Measurements from ENCODE around the gene PALD1.

Gene PALD1

DNA sequence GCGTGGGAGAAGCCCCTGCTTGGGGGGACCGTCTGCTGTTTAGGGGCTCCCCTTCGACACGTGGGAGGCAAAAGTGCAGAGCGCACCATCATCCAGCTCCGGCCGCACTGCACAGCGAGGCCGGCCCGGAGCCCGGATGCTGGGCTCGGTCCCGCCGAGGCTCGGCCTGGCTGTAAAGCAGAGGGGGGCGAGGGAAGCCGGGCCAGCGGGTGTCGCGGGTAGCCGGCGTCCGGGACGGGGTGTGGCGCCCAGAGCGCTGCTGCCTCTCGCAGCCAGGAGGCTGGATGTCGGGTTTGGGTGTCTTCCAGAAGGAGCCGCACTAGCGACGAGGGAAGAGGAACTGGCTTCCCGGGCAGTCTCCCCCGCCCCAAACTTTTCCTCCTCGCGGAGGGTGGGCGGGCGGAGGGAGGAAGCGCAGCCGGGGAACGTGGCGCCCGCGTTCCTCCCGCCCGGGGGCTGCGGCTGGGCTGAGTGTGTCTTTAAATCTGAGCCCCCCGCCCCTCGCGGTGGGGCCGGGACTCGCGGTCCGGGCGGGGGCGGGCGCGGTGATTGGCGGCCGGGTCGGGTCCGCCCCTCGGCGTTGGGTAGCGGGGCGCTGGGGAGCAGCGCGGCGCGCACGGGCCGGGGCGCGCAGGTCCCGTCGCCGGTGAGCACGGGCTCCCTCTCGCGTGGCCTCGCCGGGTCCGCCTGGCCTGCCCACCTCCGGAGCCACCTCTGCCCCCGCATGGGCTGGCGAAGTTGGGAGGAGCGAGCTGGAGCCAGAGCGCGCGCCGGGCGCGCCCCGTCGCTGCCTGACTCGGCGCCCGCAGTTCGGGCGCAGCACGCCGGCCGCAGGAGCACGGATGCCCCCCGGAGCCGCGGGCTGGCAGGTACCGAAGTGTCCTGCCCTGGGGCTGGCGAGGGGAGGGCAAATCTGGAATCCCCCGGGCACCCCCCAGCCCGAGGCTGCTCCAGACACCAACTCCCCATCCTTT is at the start of gene PALD1:
PALD1 (plus strand) TSS at position 577 of the 974 bp plus-strand sequence. CDS start 47,185 bp downstream, outside the sequence.
- in situ Hi-C loops (cut with HindIII; ENCODE audit: low sequenced_read_pairs) = no loop called here

DNA sequence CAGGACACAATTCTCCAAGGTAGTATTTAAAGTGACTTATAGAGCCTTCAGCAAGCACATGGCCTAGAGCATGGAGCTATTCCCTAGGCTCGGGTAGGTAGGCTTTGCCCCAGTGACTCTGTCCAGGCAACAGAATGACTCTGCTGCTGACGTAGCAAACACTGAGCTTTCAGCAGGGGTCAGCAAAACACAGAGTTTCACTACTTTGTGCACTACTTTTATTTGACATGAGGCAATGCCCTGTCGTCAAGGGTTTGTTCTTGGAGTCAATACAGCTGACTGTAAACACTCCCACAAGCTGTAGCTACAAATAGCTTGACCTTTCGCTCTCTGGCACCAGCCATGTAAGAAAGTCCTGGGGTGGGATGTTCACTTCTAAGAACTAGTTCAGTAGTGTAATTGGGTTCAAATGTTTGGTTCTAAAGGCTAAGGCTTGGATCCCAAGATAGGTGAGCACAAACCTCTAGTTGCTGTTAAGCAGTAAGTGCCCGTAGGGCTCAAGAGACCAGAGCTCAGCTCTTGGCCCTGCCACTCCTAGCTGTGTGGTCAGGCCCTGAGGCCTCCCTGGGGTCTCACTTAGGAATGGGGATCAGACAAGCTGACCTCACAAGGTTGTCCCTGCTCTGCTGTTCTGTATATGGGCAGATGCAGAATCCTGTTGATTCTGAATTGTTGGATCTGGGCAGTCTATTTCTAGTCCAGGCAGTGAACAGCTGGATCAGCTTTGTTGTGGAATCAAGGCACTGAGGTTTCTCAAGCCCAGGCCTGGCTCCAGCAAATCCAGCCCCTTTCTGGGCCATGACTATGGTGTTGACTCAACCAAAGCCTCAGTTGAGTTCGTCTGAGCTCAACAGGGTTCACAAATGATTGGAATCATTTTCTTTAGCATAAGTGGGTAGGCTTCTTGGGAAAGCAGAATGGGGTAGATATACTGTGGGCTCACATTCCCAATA is 47.8 kb upstream of the PALD1 start:
- H3K4me3 ChIP-seq (ENCODE audit: low read depth, low read length) = no peak overlapping the region
- TF ChIP-seq, protein P1, sequence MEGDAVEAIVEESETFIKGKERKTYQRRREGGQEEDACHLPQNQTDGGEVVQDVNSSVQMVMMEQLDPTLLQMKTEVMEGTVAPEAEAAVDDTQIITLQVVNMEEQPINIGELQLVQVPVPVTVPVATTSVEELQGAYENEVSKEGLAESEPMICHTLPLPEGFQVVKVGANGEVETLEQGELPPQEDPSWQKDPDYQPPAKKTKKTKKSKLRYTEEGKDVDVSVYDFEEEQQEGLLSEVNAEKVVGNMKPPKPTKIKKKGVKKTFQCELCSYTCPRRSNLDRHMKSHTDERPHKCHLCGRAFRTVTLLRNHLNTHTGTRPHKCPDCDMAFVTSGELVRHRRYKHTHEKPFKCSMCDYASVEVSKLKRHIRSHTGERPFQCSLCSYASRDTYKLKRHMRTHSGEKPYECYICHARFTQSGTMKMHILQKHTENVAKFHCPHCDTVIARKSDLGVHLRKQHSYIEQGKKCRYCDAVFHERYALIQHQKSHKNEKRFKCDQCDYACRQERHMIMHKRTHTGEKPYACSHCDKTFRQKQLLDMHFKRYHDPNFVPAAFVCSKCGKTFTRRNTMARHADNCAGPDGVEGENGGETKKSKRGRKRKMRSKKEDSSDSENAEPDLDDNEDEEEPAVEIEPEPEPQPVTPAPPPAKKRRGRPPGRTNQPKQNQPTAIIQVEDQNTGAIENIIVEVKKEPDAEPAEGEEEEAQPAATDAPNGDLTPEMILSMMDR (IDR thresholded peaks at IDR 0.05; ENCODE audit: low read depth, low read length, missing control alignments) = no peak
- in situ Hi-C loops (cut with HindIII; ENCODE audit: low sequenced_read_pairs) = no loop called here
- no peak for DNase-seq (ENCODE audit: low read depth)

More for the DNA sequence above, at the start of gene PALD1:
- peak; percentile 12 for DNase-seq (ENCODE audit: low read depth)
- TF ChIP-seq, protein P1 (IDR thresholded peaks at IDR 0.05; ENCODE audit: low read depth, low read length, missing control alignments) = no peak
- peak within 1 kb of the TSS; percentile 54 for H3K4me3 ChIP-seq (ENCODE audit: low read depth, low read length)

DNA sequence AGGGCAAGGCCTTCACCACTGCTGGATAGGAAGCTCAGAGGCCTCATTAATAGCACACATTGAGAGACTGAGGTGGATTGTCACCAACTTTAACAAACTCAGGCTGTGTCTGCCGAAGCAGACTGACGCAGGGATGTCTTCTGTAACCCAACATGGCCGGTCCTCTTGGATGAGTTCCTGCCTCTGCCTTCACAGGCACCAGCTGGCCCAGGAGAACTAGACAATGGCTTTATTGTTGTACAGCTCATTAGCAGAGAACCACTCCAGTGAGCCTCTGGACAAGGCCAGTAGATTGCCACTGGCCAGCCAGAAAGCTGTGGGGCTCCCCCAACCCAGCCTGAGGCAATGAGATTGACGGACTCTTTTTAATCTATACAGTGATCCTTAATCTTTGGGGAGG is 46.5 kb upstream of the PALD1 start:
- DNase-seq (ENCODE audit: low read depth) = no peak
- no peak overlapping the region for H3K4me3 ChIP-seq (ENCODE audit: low read depth, low read length)
- in situ Hi-C loops (cut with HindIII; ENCODE audit: low sequenced_read_pairs) = no loop called here
- TF ChIP-seq, protein P1 (IDR thresholded peaks at IDR 0.05; ENCODE audit: low read depth, low read length, missing control alignments) = no peak

- no peak overlapping the region for H3K4me3 ChIP-seq (ENCODE audit: low read depth, low read length)
- no peak for DNase-seq (ENCODE audit: low read depth)
- in situ Hi-C loops (cut with HindIII; ENCODE audit: low sequenced_read_pairs) = no loop called here
- TF ChIP-seq, protein P1 (IDR thresholded peaks at IDR 0.05; ENCODE audit: low read depth, low read length, missing control alignments) = no peak
These were observed 45.9 kb upstream of the PALD1 start for GRCh38 chr10:70432561-70433263.

DNA sequence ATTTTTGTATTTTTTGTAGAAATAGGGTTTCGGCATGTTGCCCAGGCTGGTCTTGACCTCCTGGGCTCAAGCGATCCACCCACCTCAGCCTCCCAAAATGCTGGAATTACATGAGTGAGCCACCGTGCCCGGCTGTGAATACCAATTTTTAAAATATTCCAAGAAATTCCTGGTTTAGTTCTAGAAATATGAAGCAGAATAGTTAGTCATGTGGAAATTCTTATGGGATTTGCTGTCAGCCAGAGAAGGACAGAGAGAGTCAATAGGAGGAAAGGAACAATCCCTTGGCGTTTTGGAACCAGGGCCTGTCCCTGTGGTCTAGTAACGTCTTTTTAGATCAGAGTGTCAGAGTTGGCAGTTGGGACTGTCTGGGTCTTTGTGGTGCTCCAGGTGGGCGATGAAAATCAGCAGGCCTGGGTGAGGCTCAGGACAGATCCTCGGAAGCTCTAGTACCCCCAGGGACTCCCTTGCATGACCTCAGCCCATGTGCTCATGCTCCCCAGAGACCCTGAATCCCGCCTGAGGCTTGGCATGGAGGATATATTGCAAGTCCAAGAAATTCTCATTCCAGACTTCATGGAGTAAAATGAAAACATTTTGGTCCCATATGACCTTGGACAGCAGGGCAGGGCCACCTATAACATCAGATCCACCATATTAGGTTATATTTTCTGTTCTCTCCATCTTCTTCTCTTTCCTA is 44.8 kb upstream of the PALD1 start:
- TF ChIP-seq, protein P1 (IDR thresholded peaks at IDR 0.05; ENCODE audit: low read depth, low read length, missing control alignments) = no peak
- in situ Hi-C loops (cut with HindIII; ENCODE audit: low sequenced_read_pairs) = no loop called here
- H3K4me3 ChIP-seq (ENCODE audit: low read depth, low read length) = no peak overlapping the region
- no peak for DNase-seq (ENCODE audit: low read depth)

Measured in astrocyte of the cerebellum (primary cell).